ENCODE results near the gene C22orf23. TPM values are rescaled to one million over a fixed set of nuclear protein-coding genes. Genes with fewer than 3 reads are reported as not detected.

The C22orf23 gene
- total RNA-seq, 1 donor from 2014 or later = not detected

DNA sequence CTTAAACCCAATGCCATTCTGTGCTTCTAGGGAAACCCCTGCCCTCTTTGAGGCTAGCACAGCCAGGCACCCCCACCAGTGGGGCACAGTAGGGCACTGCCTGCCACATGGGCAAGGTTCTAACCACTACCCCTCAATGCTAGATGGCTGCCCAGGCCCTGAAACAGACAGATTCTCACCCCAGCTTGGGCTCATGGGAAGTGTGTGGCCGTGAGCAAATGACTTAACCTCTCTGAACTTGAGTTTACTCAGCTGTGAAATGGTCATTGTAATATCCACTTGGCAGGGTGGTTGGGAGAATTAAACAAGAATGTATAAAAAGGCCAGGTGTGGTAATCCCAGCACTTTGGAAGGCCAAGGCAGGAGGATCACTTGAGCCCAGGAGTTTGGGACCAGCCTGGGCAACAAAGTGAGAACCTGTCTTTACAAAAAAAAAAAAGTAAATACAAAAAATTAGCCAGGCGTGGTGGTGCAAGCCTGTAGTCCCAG lies 22.4 kb downstream of the C22orf23 start:
- DNase-seq (ENCODE audit: low read depth) (no peak), FAIRE-seq (no peak)
- TF ChIP-seq, protein P1, sequence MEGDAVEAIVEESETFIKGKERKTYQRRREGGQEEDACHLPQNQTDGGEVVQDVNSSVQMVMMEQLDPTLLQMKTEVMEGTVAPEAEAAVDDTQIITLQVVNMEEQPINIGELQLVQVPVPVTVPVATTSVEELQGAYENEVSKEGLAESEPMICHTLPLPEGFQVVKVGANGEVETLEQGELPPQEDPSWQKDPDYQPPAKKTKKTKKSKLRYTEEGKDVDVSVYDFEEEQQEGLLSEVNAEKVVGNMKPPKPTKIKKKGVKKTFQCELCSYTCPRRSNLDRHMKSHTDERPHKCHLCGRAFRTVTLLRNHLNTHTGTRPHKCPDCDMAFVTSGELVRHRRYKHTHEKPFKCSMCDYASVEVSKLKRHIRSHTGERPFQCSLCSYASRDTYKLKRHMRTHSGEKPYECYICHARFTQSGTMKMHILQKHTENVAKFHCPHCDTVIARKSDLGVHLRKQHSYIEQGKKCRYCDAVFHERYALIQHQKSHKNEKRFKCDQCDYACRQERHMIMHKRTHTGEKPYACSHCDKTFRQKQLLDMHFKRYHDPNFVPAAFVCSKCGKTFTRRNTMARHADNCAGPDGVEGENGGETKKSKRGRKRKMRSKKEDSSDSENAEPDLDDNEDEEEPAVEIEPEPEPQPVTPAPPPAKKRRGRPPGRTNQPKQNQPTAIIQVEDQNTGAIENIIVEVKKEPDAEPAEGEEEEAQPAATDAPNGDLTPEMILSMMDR (IDR thresholded peaks at IDR 0.05; ENCODE audit: insufficient read depth, low read length, severe bottlenecking) = no peak
- Histone ChIP-seq H3K36me3 (ENCODE audit: control insufficient read depth, insufficient read depth, low read length) (peaks cover 63% of the 10 kb centered on the region), H3K27me3 (ENCODE audit: control insufficient read depth, insufficient read depth, low read length) (no peaks in the 10 kb centered on the region), H3K4me3 (ENCODE audit: low read depth, low read length) (no peak overlapping the region)

DNA sequence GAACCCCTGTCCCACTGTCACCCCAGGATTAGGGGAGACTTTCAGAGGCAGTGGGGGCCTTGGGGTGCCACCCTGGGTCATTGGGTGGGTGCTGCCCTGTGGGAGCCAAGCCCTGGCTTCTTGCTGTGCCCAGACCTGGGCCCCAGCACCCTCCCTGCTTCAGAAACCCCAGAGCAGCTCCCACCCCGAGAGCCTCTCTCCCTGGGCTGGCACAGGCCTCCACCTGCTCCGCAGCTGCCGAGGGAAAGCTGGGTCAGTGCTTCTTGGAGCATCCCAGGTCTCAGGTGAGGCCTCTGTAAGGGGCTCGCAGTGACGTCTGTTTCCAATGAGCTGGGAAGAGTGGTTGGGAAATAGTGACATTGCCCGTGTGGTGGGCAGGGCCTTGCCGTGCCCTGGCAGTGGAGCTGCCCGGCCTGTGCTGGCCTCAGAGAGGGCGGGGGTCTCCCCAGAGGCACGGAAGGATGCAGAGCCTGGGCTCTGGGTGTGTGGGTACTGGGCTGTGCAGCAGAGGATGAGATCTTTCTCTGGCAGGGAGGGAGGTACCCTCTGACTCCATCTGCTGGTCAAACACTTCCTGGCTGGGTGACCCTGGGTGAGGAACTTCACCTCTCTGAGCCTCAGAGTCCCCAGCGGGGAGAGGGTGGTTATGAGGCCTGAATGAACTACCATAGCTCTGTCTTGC lies 23.0 kb downstream of the C22orf23 start:
- Histone ChIP-seq H3K4me3 (ENCODE audit: low read depth, low read length) (no peak overlapping the region), H3K27me3 (ENCODE audit: control insufficient read depth, insufficient read depth, low read length) (no peaks in the 10 kb centered on the region), H3K36me3 (ENCODE audit: control insufficient read depth, insufficient read depth, low read length) (peaks cover 65% of the 10 kb centered on the region)
- TF ChIP-seq, protein P1 (IDR thresholded peaks at IDR 0.05; ENCODE audit: insufficient read depth, low read length, severe bottlenecking) = peak; percentile 51
- DNase-seq (ENCODE audit: low read depth) = no peak
- FAIRE-seq = no peak

DNA sequence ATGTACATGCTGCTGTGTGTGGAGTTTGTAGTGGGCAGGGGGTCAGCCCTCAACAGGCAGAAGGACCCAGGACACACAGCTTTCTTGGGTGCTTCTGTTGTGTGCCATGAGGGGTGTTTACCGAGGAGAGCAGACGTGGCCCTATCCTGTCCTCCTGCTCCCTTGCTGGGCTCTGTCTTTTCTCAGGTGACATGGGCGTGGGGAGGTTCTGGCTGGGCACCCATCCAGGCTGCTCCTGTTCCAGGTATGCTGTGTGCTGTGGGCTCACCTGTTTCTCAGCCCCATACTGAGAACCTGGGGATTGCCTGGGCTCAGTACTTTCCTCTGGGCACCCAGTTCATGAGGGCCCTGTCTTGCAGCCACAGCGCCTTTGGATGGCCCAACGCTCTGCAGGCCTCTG lies 24.0 kb downstream of the C22orf23 start:
- TF ChIP-seq, protein P1 (IDR thresholded peaks at IDR 0.05; ENCODE audit: insufficient read depth, low read length, severe bottlenecking) = no peak

DNA sequence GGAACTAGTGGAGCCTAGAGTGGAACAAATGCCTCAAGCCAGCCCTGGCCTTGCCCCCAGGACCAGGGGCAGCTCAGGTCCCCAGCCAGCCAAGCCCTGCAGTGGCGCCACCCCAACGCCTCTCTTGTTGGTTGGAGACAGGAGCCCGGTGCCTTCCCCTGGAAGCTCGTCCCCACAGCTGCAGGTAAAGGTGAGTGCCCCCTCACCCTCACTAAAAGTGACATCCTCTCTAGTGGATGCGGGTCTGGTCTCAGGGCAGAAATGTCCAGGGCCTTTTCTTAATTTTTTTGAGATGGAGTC lies 25.8 kb downstream of the C22orf23 start:
- no peak for FAIRE-seq
- H3K27me3 ChIP-seq (ENCODE audit: control insufficient read depth, insufficient read depth, low read length) = no peaks in the 10 kb centered on the region
- TF ChIP-seq, protein P1 (IDR thresholded peaks at IDR 0.05; ENCODE audit: insufficient read depth, low read length, severe bottlenecking) = no peak
- peaks cover 74% of the 10 kb centered on the region for H3K36me3 ChIP-seq (ENCODE audit: control insufficient read depth, insufficient read depth, low read length)
- H3K4me3 ChIP-seq (ENCODE audit: low read depth, low read length) = no peak overlapping the region
- DNase-seq (ENCODE audit: low read depth) = no peak

More for the DNA sequence above, 24.0 kb downstream of the C22orf23 start:
- no peak for FAIRE-seq
- Histone ChIP-seq H3K4me3 (ENCODE audit: low read depth, low read length) (no peak overlapping the region), H3K27me3 (ENCODE audit: control insufficient read depth, insufficient read depth, low read length) (no peaks in the 10 kb centered on the region), H3K36me3 (ENCODE audit: control insufficient read depth, insufficient read depth, low read length) (peaks cover 73% of the 10 kb centered on the region)
- no peak for DNase-seq (ENCODE audit: low read depth)

DNA sequence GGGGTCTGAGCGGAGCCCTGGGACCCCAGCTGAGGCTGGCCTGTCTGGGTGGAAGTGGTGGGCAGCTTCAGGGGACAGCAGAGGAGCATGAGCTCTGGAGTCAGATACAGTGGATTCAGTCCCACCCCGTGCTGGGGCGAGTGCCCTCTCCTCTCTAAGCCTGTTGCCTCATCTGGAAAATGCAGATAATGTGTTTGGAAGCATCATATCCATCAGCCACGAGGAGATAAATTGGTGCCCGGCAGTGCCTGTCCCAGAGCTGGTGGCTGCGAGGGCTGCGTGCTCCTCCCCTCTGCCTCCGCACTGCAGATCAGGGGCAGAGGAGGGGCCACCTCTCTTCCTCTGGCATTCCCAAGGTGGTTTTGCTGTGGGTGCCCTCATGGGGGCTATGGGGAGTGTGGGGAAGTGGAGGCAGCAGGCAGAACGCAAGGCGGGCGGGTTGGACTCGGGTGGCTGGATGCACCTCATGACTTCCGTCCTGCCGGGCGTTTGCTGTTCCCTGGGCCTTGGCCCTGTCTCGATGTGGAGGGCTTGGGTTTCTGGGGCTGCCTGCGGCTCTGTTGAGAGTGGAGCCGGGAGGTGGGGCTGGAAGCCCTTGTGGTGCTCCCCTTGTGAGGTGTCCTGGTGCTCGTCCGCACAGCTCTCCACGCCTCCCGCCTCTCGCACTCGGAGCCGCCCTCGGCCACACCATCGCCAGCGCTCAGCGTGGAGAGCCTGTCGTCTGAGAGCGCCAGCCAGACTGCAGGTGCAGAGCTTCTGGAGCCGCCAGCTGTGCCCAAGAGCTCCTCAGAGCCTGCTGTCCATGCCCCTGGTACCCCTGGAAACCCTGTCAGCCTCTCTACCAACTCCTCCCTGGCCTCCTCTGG lies 26.4 kb downstream of the C22orf23 start:
- no peak overlapping the region for H3K4me3 ChIP-seq (ENCODE audit: low read depth, low read length)
- peaks cover 69% of the 10 kb centered on the region for H3K36me3 ChIP-seq (ENCODE audit: control insufficient read depth, insufficient read depth, low read length)
- TF ChIP-seq, protein P1 (IDR thresholded peaks at IDR 0.05; ENCODE audit: insufficient read depth, low read length, severe bottlenecking) = no peak
- no peak for DNase-seq (ENCODE audit: low read depth)
- no peaks in the 10 kb centered on the region for H3K27me3 ChIP-seq (ENCODE audit: control insufficient read depth, insufficient read depth, low read length)
- FAIRE-seq = no peak

Data from bronchial epithelial cell (primary cell).